Retinal pigment epithelial cell (primary cell): ENCODE results near the gene ZNF500.
"Not testable (repeated sequence)": the region's sequence is repeated elsewhere in the genome, so short reads cannot be mapped to it uniquely, and the experiment has no call there.

ENCODE experiments used
- DNase-seq: peaks from one replicate; pipeline ENCODE4 v3.0.0-alpha.2; 2010; ENCODE audit warnings: low read depth
- H3K4me3 ChIP-seq: 2 replicates; pipeline ENCODE4 v1.5.1; 2011; ENCODE audit warnings: mild to moderate bottlenecking, low read length, control low read depth, moderate library complexity
- TF ChIP-seq, protein P1 (sequence below): conservative IDR thresholded peaks from 2 replicates; pipeline ENCODE4 v1.5.1; 2011; ENCODE audit warnings: low read depth, low read length, control low read depth, inconsistent platforms

Gene ZNF500

DNA sequence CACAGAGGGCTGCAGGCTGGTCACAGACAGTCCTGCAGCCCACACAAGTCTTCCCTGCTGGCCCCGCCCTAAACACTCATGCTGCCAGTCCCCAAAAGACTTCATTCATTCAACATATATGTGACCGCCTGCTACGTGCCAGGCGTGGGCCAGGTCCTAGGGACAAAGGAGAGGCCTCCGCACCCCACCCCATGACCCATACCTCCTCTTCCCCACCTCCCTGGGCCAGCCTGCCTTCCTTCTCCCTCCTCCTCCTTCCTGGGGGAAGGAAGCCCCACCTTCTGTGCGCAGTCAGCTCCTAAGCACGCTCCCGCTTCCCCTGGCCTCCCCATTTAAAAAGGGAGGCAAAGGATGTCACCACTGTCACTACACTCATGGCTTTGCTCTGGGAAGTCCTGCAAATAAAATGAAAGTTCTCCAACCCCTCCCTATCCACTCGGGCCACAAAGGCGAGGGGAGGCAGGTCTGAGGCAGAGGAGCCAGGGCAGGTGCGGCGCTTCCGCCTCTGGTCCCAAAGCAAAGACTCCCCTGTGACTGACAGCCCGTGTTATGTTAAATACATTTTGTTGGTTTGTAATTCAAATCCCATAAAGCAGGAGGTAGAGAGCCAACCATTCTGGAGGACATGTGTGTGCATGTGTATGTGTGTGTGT lies 23.6 kb downstream of the ZNF500 start:
- no peak overlapping the region for H3K4me3 ChIP-seq
- TF ChIP-seq, protein P1, sequence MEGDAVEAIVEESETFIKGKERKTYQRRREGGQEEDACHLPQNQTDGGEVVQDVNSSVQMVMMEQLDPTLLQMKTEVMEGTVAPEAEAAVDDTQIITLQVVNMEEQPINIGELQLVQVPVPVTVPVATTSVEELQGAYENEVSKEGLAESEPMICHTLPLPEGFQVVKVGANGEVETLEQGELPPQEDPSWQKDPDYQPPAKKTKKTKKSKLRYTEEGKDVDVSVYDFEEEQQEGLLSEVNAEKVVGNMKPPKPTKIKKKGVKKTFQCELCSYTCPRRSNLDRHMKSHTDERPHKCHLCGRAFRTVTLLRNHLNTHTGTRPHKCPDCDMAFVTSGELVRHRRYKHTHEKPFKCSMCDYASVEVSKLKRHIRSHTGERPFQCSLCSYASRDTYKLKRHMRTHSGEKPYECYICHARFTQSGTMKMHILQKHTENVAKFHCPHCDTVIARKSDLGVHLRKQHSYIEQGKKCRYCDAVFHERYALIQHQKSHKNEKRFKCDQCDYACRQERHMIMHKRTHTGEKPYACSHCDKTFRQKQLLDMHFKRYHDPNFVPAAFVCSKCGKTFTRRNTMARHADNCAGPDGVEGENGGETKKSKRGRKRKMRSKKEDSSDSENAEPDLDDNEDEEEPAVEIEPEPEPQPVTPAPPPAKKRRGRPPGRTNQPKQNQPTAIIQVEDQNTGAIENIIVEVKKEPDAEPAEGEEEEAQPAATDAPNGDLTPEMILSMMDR, result no peak
- no peak for DNase-seq

DNA sequence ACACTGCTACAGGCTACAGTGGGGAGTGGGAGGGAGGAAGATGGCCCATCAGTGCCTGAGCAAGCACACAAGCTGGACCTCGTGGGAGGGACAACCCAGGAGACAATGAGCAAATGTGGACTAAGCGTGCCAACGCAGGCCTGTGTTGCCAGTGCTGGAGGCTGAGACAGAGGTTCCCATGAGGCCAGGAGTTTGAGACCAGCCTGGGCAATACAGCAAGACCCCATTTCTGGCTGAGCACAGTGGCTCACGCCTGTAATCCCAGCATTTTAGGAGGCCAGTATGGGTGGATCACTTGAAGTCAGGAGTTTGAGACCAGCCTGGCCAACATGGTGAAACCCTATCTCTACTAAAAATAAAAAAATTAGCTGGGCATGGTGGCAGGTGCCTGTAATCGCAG lies 28.6 kb downstream of the ZNF500 start:
- not testable (repeated sequence) for DNase-seq, H3K4me3 ChIP-seq

DNA sequence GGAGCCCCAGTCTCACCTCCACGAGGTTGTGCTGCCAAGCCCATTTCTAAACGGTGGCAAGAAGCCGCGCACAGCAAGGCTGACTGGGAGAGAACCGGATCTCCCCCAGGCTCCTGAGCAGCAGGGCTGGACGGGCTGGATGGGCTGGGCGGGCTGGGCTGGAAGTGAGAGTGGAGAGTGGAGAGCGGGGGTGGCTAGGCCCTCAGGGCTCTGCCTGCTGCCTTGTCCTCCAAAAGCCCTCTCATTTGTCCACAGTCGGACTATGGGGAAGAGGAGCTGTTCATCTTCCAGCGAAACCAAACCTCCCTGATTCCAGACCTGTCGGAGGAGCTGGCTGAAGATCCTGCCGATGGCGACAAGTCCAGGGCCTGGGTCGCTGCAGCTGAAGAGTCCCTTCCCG lies 29.4 kb downstream of the ZNF500 start:
- no peak for DNase-seq
- no peak overlapping the region for H3K4me3 ChIP-seq
- TF ChIP-seq, protein P1, result no peak

DNA sequence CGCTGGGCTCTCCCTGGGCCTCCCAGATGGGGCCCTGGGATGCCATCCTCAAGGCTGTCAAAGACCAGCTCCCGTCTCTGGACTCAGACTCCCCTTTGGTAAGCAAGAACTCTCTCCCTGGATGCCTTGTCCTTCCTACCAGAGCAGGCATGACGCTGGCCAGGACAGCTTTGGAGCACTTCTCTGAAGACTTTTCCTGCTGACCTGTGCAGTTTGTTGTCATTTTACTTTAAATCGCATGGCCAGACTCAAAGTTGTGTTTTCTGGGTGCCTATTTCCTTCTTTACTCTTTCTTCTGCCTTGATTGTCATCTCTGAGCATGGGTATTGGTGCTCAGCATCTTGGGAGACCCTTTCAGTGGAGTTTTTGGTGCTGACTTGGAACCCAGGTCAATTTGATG lies 30.4 kb downstream of the ZNF500 start:
- no peak for DNase-seq
- no peak overlapping the region for H3K4me3 ChIP-seq
- TF ChIP-seq, protein P1, result no peak

DNA sequence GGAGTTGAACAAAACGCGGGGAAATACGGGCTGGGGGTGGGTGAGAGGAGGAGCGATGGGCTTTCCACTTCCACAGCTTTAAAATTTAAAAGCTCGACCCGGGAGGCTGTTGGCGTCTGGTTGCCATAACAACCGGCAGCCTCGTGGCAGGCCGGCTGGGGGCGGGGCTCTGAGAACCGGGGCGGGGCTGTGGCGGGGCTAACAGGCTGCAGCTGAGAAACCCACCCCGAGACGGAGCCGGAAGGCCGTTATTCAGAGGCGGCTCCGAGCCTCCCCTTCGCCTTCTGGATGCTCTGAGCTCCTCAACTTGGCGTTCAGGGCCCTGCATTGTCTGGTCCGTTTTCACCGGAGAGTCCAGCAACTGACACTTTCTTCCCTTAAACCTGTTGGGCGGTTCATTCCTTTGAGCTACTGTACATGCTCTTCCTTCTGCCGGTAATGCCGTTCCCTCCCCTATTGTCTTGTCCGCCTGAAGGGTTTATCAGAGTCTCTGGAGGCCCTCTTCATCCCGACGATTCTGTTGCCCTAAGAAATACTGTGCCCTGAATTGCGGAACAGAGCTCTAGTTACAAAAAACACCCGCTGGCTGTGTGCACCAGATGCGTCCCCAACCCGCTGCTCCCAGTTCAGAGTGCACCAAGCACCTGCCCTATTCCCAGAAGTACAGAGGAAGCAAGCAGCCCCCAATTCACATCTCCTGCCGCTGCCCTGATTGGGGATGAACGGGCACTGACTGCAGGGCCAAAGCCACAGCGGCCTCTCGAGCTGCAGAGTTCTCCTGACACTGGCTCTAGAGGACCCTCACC lies 32.0 kb downstream of the ZNF500 start:
- H3K4me3 ChIP-seq, result peak overlapping the region; percentile 93
- no peak for DNase-seq
- TF ChIP-seq, protein P1, result no peak

DNA sequence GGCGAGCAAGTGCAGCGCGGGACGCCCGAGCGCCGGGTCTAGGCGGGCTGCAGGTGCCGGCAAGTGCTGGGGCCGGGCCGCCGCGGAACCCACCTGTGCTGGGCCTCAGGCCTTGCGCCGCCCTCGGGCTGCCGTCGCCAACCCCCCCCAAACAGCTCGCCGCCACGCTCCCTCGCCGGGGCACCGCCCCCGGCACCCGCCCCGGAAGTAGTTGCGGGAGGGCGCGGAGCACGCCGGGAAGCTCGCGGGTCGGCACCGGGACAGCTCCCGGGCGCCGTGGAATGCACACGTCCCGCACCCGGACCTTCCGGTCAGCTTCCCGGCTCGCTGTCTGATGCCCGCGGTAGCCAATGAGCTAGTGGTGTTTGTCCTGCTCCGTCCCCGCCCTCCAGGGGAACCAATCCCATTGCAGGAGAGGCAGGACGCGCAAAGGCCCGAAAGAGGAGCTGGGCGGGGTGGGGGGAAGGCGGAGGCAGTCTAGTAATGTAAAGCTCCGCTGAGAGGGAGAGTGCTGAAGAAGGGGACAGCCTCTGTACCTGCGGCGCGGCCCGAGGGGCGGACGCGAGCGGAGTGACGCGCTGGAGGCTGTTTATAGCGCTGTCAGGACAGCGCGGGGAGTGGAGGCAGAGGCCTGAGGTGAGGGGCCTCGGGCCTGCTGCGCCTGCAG lies 32.8 kb downstream of the ZNF500 start, which contains the start of the genes ANKS3 and DNAAF8:
ANKS3 (minus strand) TSS at position 209 of the 667 bp plus-strand sequence. CDS start 4,122 bp downstream, outside the sequence.
DNAAF8 (plus strand) TSS at position 475 of the 667 bp plus-strand sequence. CDS start 1,978 bp downstream, outside the sequence.
- TF ChIP-seq, protein P1, result no peak
- H3K4me3 ChIP-seq, result peak within 1 kb of the TSS; percentile 93
- DNase-seq, result peak; percentile 90

DNA sequence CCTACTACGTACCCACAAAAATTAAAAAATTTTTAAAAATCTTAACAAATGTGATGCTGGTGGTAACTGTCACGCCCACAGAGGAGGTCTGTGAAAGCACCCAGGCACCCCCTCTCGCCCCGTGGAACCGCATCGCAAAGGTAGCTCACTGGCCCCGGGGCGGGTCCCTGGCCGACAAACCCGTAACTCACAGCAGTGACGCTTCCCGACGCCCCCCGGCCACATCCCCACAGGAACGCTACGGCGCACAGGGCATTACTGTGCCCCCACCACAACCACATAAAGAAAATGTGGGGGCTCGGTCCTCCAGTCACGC lies 33.3 kb downstream of the ZNF500 start:
- peak overlapping the region; percentile 93 for H3K4me3 ChIP-seq
- TF ChIP-seq, protein P1, result no peak
- DNase-seq, result no peak
